NCI-H2196 treated with DMSO at 0.1 percent for 48 hours (cell line): ENCODE data around the gene LRRN2.

ENCODE experiments used
- DNase-seq: peaks from one replicate; lab custom pipeline; 2025; ENCODE audit not compliant: unreplicated experiment; lab: John Stamatoyannopoulos, UW

The LRRN2 gene

DNA sequence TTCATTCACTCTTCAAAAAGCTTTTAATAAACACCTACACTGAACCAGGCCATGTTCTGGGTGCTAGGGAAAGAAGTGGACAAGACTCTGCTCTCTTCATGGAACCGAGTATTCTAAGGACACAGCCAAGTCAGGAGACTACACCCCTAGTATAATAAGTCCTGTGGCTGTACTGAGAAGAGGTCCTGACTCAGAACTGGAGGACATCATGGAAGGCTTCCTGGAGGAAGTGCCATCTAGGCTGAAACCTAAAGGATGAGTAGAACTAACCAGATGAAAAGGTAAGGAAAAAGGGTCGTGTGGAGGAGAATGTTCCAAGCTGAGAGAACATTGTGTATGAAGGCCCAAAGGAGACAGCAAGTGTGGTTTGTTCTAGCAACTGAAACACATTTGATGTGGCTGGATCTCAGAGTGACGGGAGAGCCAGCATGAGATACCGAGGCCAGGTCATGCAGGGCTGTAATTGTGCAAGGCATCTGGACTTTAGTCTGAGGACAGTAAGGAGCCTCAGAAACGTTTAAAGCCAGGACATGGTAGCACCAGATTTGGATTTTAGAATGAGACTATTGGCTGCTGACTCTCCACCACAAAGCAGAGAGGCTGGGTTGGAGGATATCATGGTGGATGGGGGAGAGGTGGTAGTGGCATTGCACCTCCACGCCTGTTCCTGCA lies 82.5 kb downstream of the LRRN2 start:
- DNase-seq: no peak

DNA sequence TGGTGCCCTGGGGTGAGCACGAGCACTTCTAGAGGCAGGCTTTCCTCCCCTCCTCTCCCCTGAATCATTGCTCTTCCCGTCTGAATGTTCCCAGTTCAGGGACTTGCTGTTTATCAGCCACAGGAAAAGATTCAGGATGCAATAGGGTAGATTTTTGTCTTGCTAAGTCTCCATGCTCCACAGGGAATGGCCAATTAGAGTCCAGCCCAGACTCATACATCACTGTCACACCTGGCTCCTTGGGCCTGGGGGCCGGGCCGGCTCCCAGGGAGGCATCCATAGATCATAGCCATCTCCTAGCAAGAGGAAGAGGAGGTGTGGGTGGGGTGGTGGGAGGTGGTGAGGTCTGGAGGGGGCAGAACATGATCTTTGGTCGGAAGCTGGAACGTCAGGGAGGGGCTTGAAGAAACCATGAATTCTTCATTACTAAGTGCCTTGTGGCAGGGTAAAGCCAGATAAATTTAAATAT lies 83.4 kb downstream of the LRRN2 start:
- no peak for DNase-seq

DNA sequence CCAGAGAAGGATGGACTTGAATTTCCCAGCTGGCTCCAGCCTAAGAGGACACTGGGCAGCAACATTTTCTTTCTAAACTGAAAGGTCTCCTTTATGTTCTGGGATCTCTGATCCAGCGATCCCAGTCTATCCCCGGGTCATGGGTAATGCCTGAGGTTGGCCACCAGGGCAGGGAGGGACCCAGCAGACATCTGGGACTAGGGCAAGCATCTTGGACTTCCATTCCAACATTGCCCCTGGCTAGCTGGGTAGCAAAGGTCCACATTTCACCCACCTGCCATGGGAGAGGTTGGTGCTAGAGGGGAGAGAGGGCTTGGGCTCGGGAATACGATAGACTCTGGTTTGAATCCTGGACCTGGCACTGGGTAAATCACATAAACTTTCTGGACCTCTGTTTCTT lies 84.6 kb downstream of the LRRN2 start:
- no peak for DNase-seq

DNA sequence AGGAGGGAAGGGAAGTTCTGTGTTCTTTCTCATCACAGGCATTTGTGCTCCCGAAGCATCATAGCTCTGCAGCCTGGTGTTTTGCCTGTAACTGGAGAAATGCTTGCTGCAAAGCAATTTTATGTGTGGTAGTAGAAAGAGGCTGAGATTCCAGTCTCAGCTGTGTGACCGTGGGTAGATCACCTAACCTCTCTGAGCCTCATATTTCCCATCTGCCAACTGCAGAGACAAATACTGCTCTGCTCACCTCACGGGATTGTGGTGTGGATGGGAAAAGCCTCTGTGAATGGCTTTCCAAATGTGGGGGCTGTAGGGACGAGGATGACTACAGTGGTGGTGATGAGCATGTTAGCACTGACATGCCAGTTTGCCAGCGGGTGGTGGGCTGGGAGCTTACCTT lies 85.3 kb downstream of the LRRN2 start:
- no peak for DNase-seq

DNA sequence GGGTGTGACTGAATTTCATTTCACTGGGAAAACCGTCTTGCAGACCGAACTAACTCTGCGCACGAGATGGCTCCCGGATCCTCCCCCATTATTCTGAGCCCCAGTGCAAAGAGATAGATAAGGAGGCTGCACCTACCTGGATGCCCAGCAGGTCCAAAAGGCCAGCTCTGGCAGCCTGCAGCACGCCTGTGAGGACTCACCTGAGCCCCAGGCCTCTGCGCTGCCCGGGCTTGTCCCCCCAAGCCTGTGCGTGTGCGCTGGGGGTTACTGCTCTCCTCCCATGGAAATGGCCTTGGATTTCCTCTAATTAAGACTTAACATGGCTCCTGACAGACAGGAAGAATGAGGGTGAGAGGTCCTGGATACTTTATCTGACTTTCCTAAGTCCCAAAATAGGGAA lies 85.9 kb downstream of the LRRN2 start:
- no peak for DNase-seq

DNA sequence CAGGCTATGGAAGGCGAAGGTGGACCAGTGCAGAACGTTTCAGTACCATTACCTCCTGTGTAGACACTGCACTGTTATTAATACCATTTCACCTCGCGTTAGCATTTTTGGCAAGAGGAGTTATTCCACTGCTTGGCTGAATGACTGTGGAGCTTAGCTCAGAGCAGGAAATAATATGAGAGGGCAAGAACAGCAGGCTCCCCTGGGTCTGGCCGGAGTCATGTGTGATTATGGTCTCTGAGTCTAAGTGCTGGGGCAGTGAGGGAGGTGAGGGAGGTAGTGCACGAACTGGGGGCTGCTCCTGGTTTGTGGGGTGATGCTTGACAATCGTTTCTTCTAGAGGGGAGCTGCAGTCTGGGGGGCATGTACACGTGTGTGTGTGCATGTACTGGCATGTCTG lies 86.4 kb downstream of the LRRN2 start:
- no peak for DNase-seq

DNA sequence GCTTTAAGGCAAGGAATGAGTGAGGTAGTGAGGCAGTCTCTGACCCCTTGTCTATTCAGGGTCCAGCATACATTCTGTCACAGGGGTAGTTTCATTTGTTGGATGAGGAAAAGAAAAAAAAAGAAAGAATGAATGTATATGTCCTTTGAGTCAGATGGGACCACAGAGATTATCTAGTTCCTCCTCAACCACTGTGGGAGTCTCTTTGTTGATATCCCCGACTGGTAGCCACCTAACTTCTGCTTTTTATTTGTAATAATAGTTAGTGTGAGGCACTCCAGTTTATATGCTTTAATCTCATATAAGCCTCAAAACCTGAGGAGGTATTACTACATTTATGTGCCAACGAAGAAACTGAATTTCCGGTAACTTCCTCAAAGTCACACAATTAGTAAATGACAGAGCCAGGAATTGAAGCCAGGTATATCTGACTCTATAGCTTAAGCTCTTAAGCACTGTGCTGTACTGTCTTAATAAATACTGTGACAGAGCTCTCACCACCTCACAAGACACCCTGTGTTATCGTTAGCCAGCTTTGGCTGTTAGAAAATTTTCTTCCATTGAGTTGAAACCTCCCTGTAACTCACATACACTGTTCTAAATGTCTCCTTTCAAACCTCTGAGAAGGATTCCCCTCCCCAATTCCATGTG lies 87.1 kb downstream of the LRRN2 start:
- no peak for DNase-seq

DNA sequence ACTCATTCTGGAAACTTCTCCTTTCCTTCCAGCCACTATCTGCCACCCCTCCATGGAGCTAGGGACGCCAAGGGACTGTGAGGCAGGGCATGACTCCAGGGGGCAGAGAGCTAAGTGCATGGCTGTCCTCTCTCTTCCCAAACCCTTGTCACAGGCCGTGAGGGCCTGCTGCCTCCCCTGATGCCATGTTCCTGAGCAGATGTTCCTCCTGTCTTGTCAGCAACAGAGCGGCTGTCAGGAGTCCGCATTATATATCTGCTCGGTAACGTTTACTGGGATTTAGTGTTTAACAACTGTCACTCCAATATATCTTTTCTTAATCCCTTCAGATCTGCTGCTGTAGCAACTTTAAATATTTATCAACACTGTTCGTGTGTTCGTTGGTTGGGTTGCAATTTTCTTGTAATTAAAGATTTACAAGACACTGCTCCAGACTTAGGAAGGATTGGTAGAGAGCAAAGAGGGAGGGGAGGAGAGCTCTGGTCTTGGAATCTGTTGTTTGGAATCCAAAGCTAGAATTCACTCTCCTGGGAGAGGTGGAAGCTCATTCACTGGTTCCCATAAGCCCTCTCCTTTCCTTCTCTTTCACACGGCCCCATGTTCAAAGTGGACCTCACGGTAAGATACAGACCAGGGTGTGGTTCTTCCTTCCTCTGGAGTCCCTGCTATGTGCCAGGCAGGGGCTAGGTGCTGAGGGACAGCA lies 93.1 kb downstream of the LRRN2 start:
- DNase-seq: no peak

DNA sequence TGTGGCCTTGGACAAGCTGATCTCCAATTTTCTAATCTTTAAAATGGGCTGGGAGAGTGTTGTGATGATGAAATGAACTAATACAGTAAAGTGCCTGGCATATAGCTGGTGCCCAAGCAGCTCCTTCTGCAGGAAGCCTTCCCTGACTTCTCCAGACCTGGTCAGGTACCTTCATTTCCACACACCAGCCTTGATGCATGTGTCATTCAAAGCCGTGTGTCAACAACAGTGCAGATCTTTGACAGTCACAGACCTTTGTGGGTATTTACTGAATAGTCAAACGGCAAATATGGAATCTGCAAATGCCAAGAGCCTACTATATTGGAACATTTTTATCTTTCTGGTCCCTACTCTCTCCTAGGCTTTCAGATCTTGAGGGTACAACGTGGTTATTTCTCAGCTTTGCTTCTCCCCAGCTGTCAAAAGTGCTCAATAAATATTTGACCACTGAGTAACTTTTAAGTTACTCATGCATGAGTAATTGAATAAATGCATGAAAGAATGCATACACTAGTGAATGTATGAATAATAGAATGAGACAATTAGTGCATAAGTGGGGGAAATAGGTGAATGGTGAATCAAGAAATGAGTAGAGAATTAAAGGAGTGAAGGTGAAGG lies 94.0 kb downstream of the LRRN2 start:
- no peak for DNase-seq

DNA sequence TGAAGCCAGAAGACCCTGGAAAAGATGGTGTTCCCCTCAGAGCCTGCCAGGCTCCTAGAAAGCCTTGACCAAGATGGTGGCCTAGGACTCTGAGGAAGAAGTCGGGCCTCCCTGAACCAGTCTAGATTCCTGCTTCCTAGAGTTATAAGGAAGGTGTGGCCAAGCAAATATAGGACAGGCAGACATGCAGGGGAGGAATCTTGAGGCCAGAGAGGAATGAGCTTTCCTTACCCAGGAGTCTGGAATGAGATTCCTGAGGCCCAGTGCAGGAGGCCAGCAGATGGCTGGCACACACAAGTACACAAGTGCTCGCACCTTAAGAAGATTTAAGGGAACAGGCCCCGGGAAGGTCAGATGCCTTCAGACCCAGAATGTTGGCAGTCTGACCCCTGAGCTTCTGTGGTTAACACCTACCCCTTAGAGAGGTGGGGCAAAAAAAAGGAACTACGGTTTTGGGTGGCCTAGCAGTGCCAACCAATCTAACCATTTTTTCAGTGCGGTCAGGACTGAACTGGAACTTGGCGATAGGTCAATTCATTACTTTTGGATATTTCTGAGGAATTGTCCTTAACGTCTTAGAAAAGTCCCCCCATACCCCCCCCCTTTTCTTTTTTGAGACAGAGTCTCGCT lies 96.0 kb downstream of the LRRN2 start:
- DNase-seq: no peak

DNA sequence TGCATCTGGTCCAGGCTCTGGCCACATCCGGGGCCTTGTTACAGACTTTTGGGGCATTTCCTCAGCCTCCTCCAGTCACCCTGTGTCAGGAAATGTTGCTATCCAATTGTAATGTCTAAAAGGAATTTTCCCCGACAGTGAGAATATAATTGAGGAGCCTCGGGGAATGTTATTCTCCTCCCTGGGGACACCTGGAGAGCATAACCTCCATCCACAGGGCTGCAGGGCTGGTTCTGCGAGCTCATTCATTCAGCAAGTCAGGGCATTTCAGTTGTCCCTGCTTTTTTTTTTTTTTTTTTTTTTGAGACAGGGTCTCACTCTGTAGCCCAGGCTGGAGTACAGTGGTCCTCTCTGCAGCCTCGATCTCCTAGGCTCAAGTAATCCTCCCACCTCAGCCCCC lies 96.7 kb downstream of the LRRN2 start:
- DNase-seq: no peak

DNA sequence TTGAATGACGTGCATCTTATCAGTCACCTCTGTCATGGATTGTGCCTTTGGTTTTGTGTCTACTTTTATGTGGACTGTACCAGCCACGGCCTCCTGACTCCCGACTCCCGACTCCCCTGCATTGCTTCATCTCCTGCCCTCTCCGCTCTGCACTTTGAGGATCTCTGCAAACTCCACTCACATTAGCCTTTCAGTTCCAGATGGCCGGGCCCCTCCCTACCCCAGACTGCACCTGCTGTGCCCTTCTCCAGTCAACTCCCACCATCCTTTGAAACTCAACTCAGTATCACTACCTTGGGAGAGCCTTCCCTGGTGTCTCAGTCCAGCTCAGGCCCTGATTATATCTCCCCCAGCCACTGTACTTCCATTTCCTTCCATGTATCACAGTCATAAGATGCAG lies 97.9 kb downstream of the LRRN2 start:
- no peak for DNase-seq

DNA sequence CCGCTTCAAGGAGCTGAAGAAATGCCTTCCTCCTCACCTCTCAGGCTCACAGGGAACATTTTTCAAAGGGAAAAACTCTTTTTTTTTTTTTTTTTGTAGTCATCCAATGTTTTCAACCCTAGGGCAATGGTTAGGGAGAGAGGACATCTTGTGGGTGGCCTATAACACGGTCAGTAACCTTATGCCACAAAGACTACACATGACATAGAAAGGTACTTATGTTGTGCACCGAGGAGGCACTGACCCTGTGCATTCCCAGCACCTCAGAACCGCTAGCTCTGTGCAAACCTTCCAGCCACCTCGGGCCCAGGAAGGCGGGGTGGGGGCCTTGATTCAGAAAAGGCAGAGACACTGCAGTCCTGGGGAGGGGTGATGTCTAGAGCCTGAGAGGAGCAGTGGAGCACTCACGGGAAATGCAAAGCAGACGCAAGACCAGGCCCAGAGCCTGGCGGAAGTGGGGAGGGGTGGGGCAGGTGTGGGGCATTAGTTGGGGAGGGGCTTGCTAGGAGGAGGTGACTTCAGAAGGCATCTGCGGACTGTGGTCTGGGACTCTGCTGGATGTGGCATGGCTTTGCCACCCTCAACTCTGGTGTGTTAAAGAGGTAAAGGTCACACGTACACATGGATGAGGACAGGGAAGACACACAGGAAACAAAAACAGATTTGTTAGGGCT lies 100.7 kb downstream of the LRRN2 start:
- no peak for DNase-seq

DNA sequence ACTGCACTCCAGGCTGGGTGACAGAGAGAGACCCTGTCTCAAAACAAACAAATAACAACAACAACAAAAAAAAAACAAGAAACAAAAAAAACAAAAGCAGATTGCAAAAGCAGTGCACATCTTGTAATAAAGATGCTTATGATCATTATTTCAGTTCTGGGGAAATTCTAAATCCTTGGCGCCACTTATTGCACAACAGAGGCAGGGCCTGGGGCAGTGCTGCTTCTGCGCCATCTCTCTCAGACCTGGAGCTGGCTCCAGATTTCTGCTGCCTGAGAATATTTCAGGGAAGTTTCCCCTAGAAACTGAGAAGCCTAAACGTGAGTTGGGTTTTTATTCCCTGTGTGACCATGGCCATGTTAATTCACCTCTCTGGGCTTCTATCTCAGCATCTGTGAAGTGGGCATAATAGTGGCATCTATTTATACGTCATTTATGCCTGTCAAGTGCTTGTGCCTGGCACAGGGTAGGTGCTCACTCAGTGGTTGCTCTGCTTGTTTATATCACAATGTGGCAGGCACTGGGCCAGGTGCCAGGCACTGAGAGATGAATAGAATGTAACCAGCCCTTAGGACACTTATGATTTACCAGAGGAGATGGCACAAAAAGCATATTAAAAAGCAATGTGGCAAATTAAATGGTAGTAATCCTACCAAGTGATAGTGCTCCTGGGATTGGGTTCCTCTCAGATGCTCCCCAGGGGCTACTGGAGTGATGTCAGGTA lies 101.5 kb downstream of the LRRN2 start:
- DNase-seq: no peak

DNA sequence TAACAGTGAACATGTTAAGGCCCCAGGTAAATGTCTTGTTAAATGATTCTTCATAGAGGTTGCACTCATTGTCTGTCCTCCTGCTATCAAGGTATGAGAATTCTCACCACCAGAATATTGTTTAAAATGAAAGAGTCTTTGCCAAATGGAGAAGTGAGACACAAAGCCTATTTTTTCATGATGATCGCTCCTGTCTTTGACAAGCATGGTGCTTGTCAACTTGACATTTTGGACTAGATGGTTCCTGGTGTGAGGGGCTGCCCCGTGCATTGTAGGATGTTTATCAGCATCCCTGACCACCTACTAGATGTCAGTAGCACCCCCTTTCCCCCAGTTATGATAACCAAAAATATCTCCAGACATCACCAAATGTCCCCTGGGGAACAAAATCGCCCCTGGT lies 103.8 kb downstream of the LRRN2 start:
- DNase-seq: no peak

DNA sequence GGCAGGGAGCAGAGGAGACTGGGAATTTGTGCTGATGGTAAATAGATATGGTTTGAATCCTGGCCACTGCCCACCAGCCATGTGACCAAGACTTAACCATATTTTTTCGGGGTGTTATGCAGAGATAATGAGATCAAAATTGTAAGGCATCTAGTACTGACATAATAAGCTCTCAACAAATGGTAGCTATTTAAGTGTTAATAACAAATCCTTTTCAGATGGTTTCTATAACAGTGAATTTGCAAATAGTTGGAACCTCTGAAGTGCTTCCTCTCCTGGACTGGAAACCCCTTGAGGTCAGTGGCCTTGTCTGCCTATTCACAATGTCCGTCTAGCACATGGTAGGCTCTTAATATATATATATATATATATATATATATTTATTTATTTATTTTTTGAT lies 104.7 kb downstream of the LRRN2 start:
- DNase-seq: no peak

DNA sequence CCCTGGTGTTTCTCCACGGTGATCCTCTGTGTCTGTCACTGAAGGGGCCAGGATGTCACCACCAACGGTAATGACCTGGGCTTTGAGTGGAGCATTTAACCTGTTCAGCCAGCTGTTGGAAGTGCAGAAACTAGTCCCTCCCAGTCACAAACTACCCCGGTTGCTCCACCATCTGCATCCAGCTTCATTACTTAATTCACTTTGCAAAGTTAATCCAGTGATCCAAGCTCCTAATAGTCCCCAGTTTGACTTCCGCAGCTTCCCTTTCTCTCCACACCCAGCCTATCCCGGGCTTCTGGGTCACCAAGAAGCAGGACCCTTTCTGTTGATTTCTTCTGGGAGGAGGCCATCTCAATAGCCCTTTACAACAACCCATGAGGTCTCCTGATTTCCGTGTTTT lies 105.9 kb downstream of the LRRN2 start:
- no peak for DNase-seq

DNA sequence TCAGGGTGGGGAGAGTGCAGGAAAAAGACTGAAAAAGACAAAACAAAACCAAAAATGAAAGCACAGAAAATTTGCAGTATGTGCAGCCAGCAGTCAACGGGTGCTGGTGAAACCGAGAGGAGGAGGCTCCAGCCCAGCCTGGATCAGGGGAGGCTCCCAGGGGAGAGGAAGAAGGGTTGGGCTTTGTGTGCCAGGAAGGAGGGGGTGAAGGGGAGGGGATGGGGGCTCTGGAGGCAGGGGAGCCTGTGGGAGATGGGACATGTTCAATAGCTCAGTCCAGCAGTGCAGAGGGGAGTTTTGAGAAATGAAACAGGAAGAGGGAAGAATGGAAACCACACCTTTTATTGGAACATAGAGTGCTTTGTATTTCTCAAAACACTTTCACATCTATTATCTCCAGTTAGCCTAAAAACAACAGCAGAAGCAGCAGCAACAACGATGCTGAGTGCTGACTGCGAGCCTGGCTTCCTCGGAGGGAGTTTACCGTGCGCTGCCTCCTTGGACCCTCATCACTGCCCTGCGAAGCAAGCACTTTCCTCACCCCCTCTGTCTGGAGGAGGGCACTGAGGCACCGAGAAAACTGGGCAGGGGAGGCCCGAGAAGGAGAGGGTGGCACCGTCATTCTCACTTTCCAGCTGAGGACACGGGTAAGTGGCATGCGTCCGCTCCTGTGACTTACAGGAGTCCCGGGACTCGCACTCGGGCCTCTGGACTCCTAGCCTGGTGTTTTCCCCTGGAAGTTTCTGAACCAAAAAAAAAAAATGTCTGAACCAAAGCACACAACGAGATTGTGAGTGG lies 106.5 kb downstream of the LRRN2 start:
- DNase-seq: no peak

DNA sequence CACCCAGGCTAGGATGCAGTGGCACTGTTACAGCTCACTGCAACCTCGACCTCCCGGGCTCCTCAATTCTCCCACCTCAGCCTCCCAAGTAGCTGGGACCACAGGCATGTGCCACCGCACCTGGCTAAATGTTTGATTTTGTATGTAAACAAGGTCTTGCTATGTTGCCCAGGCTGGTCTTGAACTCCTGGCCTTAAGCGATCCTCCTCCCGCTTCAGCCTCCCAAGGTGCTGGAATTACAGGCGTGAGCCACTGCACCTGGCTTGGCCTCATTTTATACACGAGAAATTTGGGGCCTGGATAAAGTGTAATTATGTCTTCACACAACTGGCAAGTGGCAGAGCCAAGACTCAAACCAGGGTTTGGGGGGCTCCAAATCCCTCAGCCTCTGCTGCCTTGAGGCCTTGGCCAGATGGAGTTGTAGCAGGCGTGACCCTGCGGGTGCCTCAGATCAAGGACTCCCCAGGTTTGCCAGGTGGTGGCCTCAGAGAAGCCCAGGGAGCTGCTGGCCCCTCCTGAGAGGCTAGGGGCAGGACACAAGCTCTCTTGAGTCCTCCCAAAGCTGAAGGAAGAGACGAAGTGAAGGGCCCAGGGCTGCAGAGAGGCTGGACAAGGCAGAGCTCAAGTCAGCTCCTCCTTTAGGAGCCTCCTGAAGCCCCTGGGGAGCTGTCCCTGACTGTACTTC lies 107.6 kb downstream of the LRRN2 start:
- DNase-seq: no peak
